Thymus (tissue), 11 donors: Measurements from ENCODE around the gene RALB. TPM values are rescaled to one million over a fixed set of nuclear protein-coding genes. Genes with fewer than 3 reads are reported as not detected.
"Not testable (repeated sequence)": the region's sequence is repeated elsewhere in the genome, so short reads cannot be mapped to it uniquely, and the experiment has no call there.

Experiments used
- DNase-seq, 9 donors: peaks; one replicate each; pipeline ENCODE4 v3.0.0-alpha.2; 2013; ENCODE audit warnings: low spot score in 9 of 9, low read depth in 6 of 9, missing footprints in 1 of 9
- H3K27ac ChIP-seq, 2 donors: one replicate each; pipeline ENCODE4 v1.5.1; 2013; ENCODE audit warnings: control low read depth in 1 of 2, low read depth in 1 of 2, low read length in 1 of 2, mild to moderate bottlenecking in 1 of 2, moderate library complexity in 1 of 2
- H3K27me3 ChIP-seq, 2 donors: one replicate each; pipeline ENCODE4 v1.5.1; 2013; ENCODE audit warnings: low read length in 1 of 2; ENCODE audit not compliant: control insufficient read depth in 2 of 2, insufficient read depth in 1 of 2
- H3K36me3 ChIP-seq, 2 donors: one replicate each; pipeline ENCODE4 v1.5.1; 2013; ENCODE audit warnings: low read length in 1 of 2, mild to moderate bottlenecking in 1 of 2, moderate library complexity in 1 of 2; ENCODE audit not compliant: control insufficient read depth in 2 of 2, insufficient read depth in 2 of 2
- H3K4me1 ChIP-seq, 2 donors: one replicate each; pipeline ENCODE4 v1.5.1; 2013; ENCODE audit warnings: low read length in 2 of 2; ENCODE audit not compliant: control insufficient read depth in 2 of 2, insufficient read depth in 2 of 2
- H3K4me3 ChIP-seq, 2 donors: one replicate each; pipeline ENCODE4 v1.5.1; 2013; ENCODE audit warnings: low read length in 2 of 2, control low read depth in 1 of 2, mild to moderate bottlenecking in 1 of 2
- H3K9me3 ChIP-seq, 2 donors: one replicate each; pipeline ENCODE4 v1.5.1; 2013; ENCODE audit warnings: low read length in 1 of 2, mild to moderate bottlenecking in 1 of 2; ENCODE audit not compliant: control insufficient read depth in 2 of 2, insufficient read depth in 1 of 2
- WGBS: extraction: QIAGEN DNeasy Blood & Tissue Kit; methylation state at CpG from one replicate; pipeline ENCODE4 v1.1.7; 2013; 5-methylcytosine and 5-hydroxymethylcytosine counted together
- polyA plus RNA-seq: library from polyadenylated mRNA; stranded (reverse); fragments of 200-250 nt; gene quantifications from one replicate; pipeline ENCODE4 v1.2.3, GENCODE V29; 2013
- total RNA-seq: library from RNA; stranded (reverse); fragments of 120-200 nt; gene quantifications from one replicate; pipeline ENCODE4 v1.2.4, GENCODE V29; 2013
- donor health status: healthy.

The RALB gene
- total and polyA plus RNA-seq, 2 donors: 23.5 to 32.2 TPM

- H3K27me3 ChIP-seq: no peaks in the 10 kb centered on the region
- H3K4me1 ChIP-seq: peaks cover 53 to 84% of the 10 kb centered on the region in 2 donors
- DNase-seq: peak in 3 of 9 donors; percentile 35 to 69 (median 39)
- H3K36me3 ChIP-seq: no peaks in the 10 kb centered on the region
- peaks cover 0 to 6% of the 10 kb centered on the region in 2 donors for H3K9me3 ChIP-seq
- no peak overlapping the region for H3K4me3 ChIP-seq
- H3K27ac ChIP-seq: peak overlapping the region in 1 of 2 donors; percentile 86
- WGBS: 73% methylated on average over 5 of the region's 5 CpGs
Measured at GRCh38 chr2:120228503-120228902, 24.1 kb upstream of the RALB start.

GRCh38 chr2:120229341-120229740 is 23.3 kb upstream of the RALB start:
- Histone ChIP-seq H3K27ac (no peak overlapping the region), H3K4me1 (peaks cover 46 to 75% of the 10 kb centered on the region in 2 donors), H3K36me3 (no peaks in the 10 kb centered on the region), H3K27me3 (no peaks in the 10 kb centered on the region), H3K9me3 (peaks cover 0 to 6% of the 10 kb centered on the region in 2 donors), H3K4me3 (no peak overlapping the region)
- 97% methylated on average over 10 of the region's 10 CpGs for WGBS
- no peak for DNase-seq

GRCh38 chr2:120230515-120231471 is 21.9 kb upstream of the RALB start:
- Histone ChIP-seq H3K4me1 (peaks cover 45 to 73% of the 10 kb centered on the region in 2 donors), H3K36me3 (no peaks in the 10 kb centered on the region), H3K4me3 (peak overlapping the region in 1 of 2 donors; percentile 57), H3K27ac (no peak overlapping the region), H3K9me3 (peaks cover 0 to 4% of the 10 kb centered on the region in 2 donors), H3K27me3 (no peaks in the 10 kb centered on the region)
- WGBS: 92% methylated on average over 17 of the region's 17 CpGs
- no peak for DNase-seq

- peak overlapping the region; percentile 44 to 57 for H3K4me3 ChIP-seq
Measured at GRCh38 chr2:120231564-120231973, 21.1 kb upstream of the RALB start.

GRCh38 chr2:120231974-120232635 is 20.5 kb upstream of the RALB start:
- no peaks in the 10 kb centered on the region for H3K9me3 ChIP-seq
- no peaks in the 10 kb centered on the region for H3K36me3 ChIP-seq
- DNase-seq: peak in 8 of 9 donors; percentile 56 to 90 (median 70)
- WGBS: 10% methylated on average over 15 of the region's 15 CpGs
- H3K4me1 ChIP-seq: peaks cover 36 to 61% of the 10 kb centered on the region in 2 donors
- H3K27me3 ChIP-seq: no peaks in the 10 kb centered on the region
- peak overlapping the region; percentile 87 to 92 for H3K27ac ChIP-seq
- H3K4me3 ChIP-seq: peak overlapping the region; percentile 44 to 57

More at GRCh38 chr2:120231564-120231973, 21.1 kb upstream of the RALB start:
- Histone ChIP-seq H3K27me3 (no peaks in the 10 kb centered on the region), H3K36me3 (no peaks in the 10 kb centered on the region), H3K4me1 (peaks cover 41 to 66% of the 10 kb centered on the region in 2 donors), H3K9me3 (no peaks in the 10 kb centered on the region), H3K27ac (peak overlapping the region; percentile 87 to 92)
- 93% methylated on average over 4 of the region's 4 CpGs for WGBS
- DNase-seq: no peak

- DNase-seq: no peak
- peak overlapping the region in 1 of 2 donors; percentile 92 for H3K27ac ChIP-seq
Measured at GRCh38 chr2:120233292-120233691, 19.4 kb upstream of the RALB start.

GRCh38 chr2:120235158-120235557 is 17.5 kb upstream of the RALB start:
- not testable (repeated sequence) for H3K4me3 ChIP-seq, H3K9me3 ChIP-seq, H3K27ac ChIP-seq, DNase-seq, H3K27me3 ChIP-seq, H3K36me3 ChIP-seq
- WGBS: over 99% methylated on average over 2 of the region's 2 CpGs
- H3K4me1 ChIP-seq: peaks cover 8 to 44% of the 10 kb centered on the region in 2 donors

More at GRCh38 chr2:120233292-120233691, 19.4 kb upstream of the RALB start:
- H3K36me3 ChIP-seq: no peaks in the 10 kb centered on the region
- peaks cover 25 to 53% of the 10 kb centered on the region in 2 donors for H3K4me1 ChIP-seq
- H3K9me3 ChIP-seq: no peaks in the 10 kb centered on the region
- no peak overlapping the region for H3K4me3 ChIP-seq
- WGBS: 95% methylated on average over 5 of the region's 5 CpGs
- no peaks in the 10 kb centered on the region for H3K27me3 ChIP-seq

- Histone ChIP-seq H3K27ac (no peak overlapping the region), H3K27me3 (no peaks in the 10 kb centered on the region), H3K9me3 (no peaks in the 10 kb centered on the region), H3K4me1 (peaks cover 6 to 39% of the 10 kb centered on the region in 2 donors), H3K36me3 (no peaks in the 10 kb centered on the region), H3K4me3 (no peak overlapping the region)
- DNase-seq: no peak
- WGBS: 97% methylated on average over 6 of the region's 6 CpGs
Measured at GRCh38 chr2:120235681-120236080, 17.0 kb upstream of the RALB start.

GRCh38 chr2:120236316-120236715 is 16.3 kb upstream of the RALB start:
- 96% methylated on average over 10 of the region's 10 CpGs for WGBS
- no peak overlapping the region for H3K27ac ChIP-seq
- H3K4me3 ChIP-seq: no peak overlapping the region
- H3K9me3 ChIP-seq: no peaks in the 10 kb centered on the region
- no peak for DNase-seq
- H3K4me1 ChIP-seq: peaks cover 3 to 32% of the 10 kb centered on the region in 2 donors
- no peaks in the 10 kb centered on the region for H3K27me3 ChIP-seq
- no peaks in the 10 kb centered on the region for H3K36me3 ChIP-seq
